A673 (cell line): ENCODE data around the gene NRF1. TPM values are rescaled to one million over a fixed set of nuclear protein-coding genes. Genes with fewer than 3 reads are reported as not detected.

ENCODE experiments used
- BruUV-seq: library from RNA; stranded (reverse); fragments of 400-500 nt; replicated peaks from 2 replicates; lab custom pipeline; 2021; lab: Mats Ljungman, UMichigan
- CTCF ChIA-PET: fragments of 300-600 bp; sonication (Branson Sonifier 250); formaldehyde crosslinking; loops from one replicate; lab custom pipeline; 2022; ENCODE audit warnings: antibody characterized with exemption; lab: Charles Lee
- POLR2A ChIA-PET: fragments of 300-600 bp; sonication (Branson Sonifier 250); formaldehyde crosslinking; loops from one replicate; lab custom pipeline; 2022; ENCODE audit warnings: antibody characterized with exemption; ENCODE audit not compliant: low non-redundant PET; lab: Charles Lee
- DNase-seq: peaks from one replicate; pipeline ENCODE4 v3.0.0-alpha.2; 2015; ENCODE audit warnings: low spot score
- H3K27ac ChIP-seq: fragments of 200-600 bp; sonication (generic); 2 replicates; pipeline ENCODE4 v1.5.1; 2016; ENCODE audit warnings: mixed run types, low read depth, mild to moderate bottlenecking, mixed read lengths, antibody characterized with exemption, low read length; ENCODE audit not compliant: poor library complexity, severe bottlenecking
- H3K27me3 ChIP-seq: fragments of 200-600 bp; sonication (generic); replicated peaks from 2 replicates; pipeline ENCODE4 v1.6.1; 2017; ENCODE audit warnings: mixed run types, low read depth, mild to moderate bottlenecking, mixed read lengths, antibody characterized with exemption, low read length; ENCODE audit not compliant: insufficient read depth, poor library complexity
- H3K36me3 ChIP-seq: fragments of 200-600 bp; sonication (generic); 2 replicates; pipeline ENCODE4 v1.6.1; 2016; ENCODE audit warnings: mixed run types, mild to moderate bottlenecking, mixed read lengths, antibody characterized with exemption, low read length; ENCODE audit not compliant: insufficient read depth, poor library complexity, severe bottlenecking
- H3K4me1 ChIP-seq: fragments of 200-600 bp; sonication (generic); 2 replicates; pipeline ENCODE4 v1.6.1; 2017; ENCODE audit warnings: mixed run types, mild to moderate bottlenecking, mixed read lengths, antibody characterized with exemption, low read length; ENCODE audit not compliant: insufficient read depth, poor library complexity, severe bottlenecking
- H3K4me3 ChIP-seq: fragments of 200-600 bp; sonication (generic); 2 replicates; pipeline ENCODE4 v1.5.1; 2016; ENCODE audit warnings: low read depth, mixed run types, mild to moderate bottlenecking, mixed read lengths, low read length; ENCODE audit not compliant: poor library complexity, severe bottlenecking
- H3K9me3 ChIP-seq: fragments of 200-600 bp; sonication (generic); 2 replicates; pipeline ENCODE4 v1.6.1; 2016; ENCODE audit warnings: mixed run types, low read depth, mild to moderate bottlenecking, mixed read lengths, antibody characterized with exemption, low read length; ENCODE audit not compliant: poor library complexity, severe bottlenecking
- CTCF ChIP-seq: fragments of 300-800, 200-600 bp; sonication (generic); conservative IDR thresholded peaks from 2 replicates; pipeline ENCODE4 v1.5.1; 2017; ENCODE audit warnings: low read depth, mild to moderate bottlenecking, antibody characterized with exemption, low read length, moderate library complexity, mixed read lengths
- EZH2 ChIP-seq: fragments of 200-600 bp; sonication (generic); IDR thresholded peaks from 2 replicates; pipeline ENCODE4 v1.6.1; 2017; ENCODE audit warnings: borderline replicate concordance, low read depth, mild to moderate bottlenecking, mixed read lengths, antibody characterized with exemption, low read length; ENCODE audit not compliant: poor library complexity, severe bottlenecking
- intact Hi-C: fragments of 100-400 bp; cut with micrococcal nuclease; formaldehyde crosslinking; loops from one replicate; pipeline ENCODE4 v1.10.0; 2022; ENCODE audit not compliant: unreplicated experiment
- total RNA-seq: library from RNA; stranded (reverse); gene quantifications from 2 replicates; pipeline ENCODE4 v1.2.3, GENCODE V29; 2021

Gene NRF1
- total RNA-seq, 1 experiment from 2014 or later, result 30.2 TPM

- TF ChIP-seq CTCF (no peak), EZH2 (no peak)
- DNase-seq, result no peak
- H3K27ac ChIP-seq, result no peak overlapping the region
- intact Hi-C loops, result no loop called here
- BruUV-seq, result no TSS peak
- ChIA-PET CTCF (no interaction called here), POLR2A (no interaction called here)
- no peaks in the 10 kb centered on the region for H3K4me1 ChIP-seq
- no peaks in the 10 kb centered on the region for H3K36me3 ChIP-seq
- no peak overlapping the region for H3K4me3 ChIP-seq
- H3K27me3 ChIP-seq, result no peaks in the 10 kb centered on the region
- no peaks in the 10 kb centered on the region for H3K9me3 ChIP-seq
Measured at GRCh38 chr7:129765352-129765751, 153.8 kb downstream of the NRF1 start.

- intact Hi-C loops, result no loop called here
- Histone ChIP-seq H3K4me3 (no peak overlapping the region), H3K4me1 (no peaks in the 10 kb centered on the region), H3K36me3 (no peaks in the 10 kb centered on the region), H3K27ac (no peak overlapping the region), H3K27me3 (no peaks in the 10 kb centered on the region), H3K9me3 (no peaks in the 10 kb centered on the region)
- POLR2A ChIA-PET, result interaction anchor here (0.7 kb wide), 1 partner anchor 394 kb away, joined by 10 read pairs; no protein-coding TSS in a partner anchor
- no TSS peak for BruUV-seq
- CTCF ChIA-PET, result no interaction called here
- DNase-seq, result no peak
- no peak for TF ChIP-seq CTCF
- TF ChIP-seq EZH2, result no peak
Measured at GRCh38 chr7:129767120-129768015, 155.8 kb downstream of the NRF1 start.

- DNase-seq, result no peak
- ChIA-PET CTCF (no interaction called here), POLR2A (interaction anchor here (0.7 kb wide), 1 partner anchor 396 kb away, joined by 10 read pairs; no protein-coding TSS in a partner anchor)
- intact Hi-C loops, result no loop called here
- no peaks in the 10 kb centered on the region for H3K36me3 ChIP-seq
- no peak overlapping the region for H3K4me3 ChIP-seq
- H3K4me1 ChIP-seq, result no peaks in the 10 kb centered on the region
- TF ChIP-seq EZH2 (no peak), CTCF (no peak)
- H3K27ac ChIP-seq, result no peak overlapping the region
- no peaks in the 10 kb centered on the region for H3K9me3 ChIP-seq
- H3K27me3 ChIP-seq, result no peaks in the 10 kb centered on the region
- BruUV-seq, result no TSS peak
Measured at GRCh38 chr7:129768614-129769399, 157.3 kb downstream of the NRF1 start.
